Stimulated activated CD4-positive, alpha-beta T cell treated with anti-CD3 and anti-CD28 coated beads, TNF-alpha, amount 100 ng/mL, for 48 hours (primary cell): ENCODE data around the gene ZFP57.

Source experiments
- DNase-seq, 3 donors: peaks; one replicate each; pipeline ENCODE4 v3.0.0-alpha.2; 2020; ENCODE audit warnings: low read depth in 3 of 3

Gene ZFP57

GRCh38 chr6:29626948-29627754 lies 53.8 kb downstream of the ZFP57 start:
- DNase-seq = no peak

- DNase-seq = no peak
These were observed 55.5 kb downstream of the ZFP57 start for GRCh38 chr6:29625337-29625930.

GRCh38 chr6:29624520-29624961 lies 56.4 kb downstream of the ZFP57 start:
- no peak for DNase-seq
